ENCODE measurements around the gene RP9.

- TF ChIP-seq PRDM15 (CRISPR knock-in tag; IDR thresholded peaks at IDR 0.05) (no peak), CTCF (IDR thresholded peaks at IDR 0.05) (no peak), ZSCAN18 (CRISPR knock-in tag; IDR thresholded peaks at IDR 0.05) (no peak), JUN (CRISPR knock-in tag; IDR thresholded peaks at IDR 0.05) (no peak), NR1H2 (CRISPR knock-in tag; IDR thresholded peaks at IDR 0.05) (no peak), NR2C2 (CRISPR knock-in tag; IDR thresholded peaks at IDR 0.05) (no peak), E2F1 (CRISPR knock-in tag; IDR thresholded peaks at IDR 0.05) (no peak)
Observed at GRCh38 chr7:33152087-33152486, 42.9 kb upstream of the RP9 start.
